ENCODE data around the gene CCDC15.

CCDC15 gene

GRCh38 chr11:125071435-125071834, 117.4 kb downstream of the CCDC15 start:
- no peak for DNase-seq

DNA sequence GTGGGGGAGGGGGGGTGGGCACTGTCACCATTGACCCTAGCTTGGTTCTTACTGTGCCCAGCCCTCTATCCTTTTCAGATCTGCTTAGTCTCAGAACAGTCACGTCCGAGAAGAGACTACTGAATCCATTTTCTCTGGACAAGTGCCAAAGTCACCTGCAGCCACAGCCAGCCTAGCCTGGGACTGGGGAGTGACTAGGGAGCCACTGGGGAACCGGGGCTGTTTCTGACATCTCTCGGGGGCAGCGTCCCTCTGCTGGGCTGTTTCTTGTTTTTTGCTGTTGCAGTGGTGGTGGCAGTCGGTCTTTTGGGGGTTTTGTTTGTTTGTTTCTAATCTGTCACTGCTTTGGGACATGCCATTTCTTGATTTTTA, 117.8 kb downstream of the CCDC15 start:
- no peak for DNase-seq

GRCh38 chr11:125072218-125072960, 118.4 kb downstream of the CCDC15 start:
- DNase-seq, result no peak

- DNase-seq, result no peak
Measured at GRCh38 chr11:125072961-125073590, 119.1 kb downstream of the CCDC15 start.

GRCh38 chr11:125073616-125074483, 119.8 kb downstream of the CCDC15 start:
- DNase-seq, result no peak

DNA sequence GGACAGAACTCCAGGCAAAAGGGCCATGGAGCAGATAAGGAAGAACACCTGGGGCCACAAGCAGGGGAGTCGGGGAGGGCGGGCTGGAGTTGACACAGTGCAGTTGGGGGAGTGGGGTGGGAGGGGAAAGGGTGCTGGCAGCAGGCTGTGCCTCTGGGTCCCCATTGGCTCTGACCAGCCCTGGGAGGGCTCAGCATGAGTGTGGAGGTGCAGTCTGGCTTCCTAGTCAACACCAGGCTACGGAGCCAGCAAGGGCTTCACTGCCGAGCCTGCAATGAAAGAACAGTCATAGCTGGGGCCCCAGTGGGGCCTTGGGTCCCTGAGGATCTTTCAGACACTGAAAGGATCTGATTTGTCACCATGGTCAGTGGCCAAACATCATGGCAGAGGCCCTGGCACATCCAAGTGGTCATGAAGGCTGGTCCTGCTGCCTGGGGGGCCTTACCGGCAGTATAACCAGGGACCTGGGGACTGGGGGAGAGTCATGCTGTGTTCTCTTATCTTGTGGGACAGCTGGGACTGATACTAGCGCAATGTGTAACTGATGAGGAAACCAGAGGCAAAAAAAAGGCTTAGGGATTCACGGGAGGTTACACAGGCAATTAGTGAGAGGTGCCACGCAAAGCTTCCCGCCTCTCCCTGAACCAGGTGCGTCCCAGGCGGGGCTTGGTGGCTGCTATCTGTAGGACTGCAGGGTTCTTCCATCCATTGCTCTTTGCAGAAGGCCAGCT, 120.7 kb downstream of the CCDC15 start:
- no peak for DNase-seq

DNA sequence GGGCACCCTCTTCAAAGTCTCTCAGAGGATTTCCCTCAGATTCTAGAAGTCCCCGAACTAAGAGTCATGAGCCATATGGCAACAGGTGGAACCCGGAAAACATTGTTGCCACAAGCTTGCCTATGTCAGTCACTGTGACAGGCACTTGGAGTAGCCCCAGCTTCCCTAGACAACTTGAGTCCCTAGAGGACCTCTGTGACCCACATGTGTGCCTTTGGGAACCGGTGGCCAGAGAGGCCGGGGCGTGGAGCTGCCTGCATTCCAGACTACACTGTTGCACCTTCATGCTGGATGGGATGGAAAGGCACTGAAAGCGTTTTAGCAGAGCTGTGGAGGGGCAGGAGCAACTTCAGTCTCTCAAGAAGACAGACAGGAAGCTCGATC, 121.2 kb downstream of the CCDC15 start:
- no peak for DNase-seq

DNA sequence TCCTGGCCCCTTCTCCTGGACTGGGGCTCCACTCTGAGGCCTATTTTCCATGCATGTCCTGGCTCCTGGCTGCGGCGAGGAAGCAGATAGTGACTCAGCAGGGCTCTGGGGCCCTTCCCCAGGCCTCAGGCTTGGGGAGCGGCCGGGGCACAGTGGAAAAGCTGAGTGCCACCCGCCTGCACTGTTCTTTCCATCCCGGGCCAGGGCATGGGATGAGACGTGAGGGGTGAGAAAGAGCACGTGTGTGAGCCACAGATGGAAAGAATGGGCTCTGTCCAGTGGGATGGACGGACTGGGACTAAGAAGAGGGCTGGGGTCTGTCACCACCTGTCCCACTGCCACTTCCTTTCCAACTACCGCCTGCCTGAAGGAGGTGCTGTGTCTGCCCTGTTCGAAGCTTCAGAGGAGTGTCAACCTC, 121.9 kb downstream of the CCDC15 start:
- DNase-seq, result no peak

GRCh38 chr11:125076378-125076945, 122.5 kb downstream of the CCDC15 start:
- DNase-seq, result no peak

DNA sequence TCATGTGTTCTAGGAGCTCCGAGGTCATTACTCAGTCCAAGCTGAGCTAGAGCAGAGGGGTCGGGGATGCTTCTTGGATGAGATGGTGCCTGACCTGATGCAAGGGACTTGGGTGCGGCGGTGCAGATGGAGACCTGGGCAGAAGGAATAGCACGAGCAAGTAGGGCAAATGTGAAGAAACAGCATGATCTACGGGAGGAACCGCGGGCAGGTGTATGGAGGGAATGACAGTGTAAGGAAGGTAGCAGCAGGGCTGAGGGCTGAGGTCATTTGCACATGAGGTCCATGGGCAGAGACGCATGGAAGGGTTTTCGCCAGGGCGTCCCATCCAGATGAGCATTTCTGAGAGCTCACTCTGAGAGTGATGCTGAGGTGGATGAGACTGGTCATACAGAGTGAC, 124.0 kb downstream of the CCDC15 start:
- DNase-seq, result no peak

DNA sequence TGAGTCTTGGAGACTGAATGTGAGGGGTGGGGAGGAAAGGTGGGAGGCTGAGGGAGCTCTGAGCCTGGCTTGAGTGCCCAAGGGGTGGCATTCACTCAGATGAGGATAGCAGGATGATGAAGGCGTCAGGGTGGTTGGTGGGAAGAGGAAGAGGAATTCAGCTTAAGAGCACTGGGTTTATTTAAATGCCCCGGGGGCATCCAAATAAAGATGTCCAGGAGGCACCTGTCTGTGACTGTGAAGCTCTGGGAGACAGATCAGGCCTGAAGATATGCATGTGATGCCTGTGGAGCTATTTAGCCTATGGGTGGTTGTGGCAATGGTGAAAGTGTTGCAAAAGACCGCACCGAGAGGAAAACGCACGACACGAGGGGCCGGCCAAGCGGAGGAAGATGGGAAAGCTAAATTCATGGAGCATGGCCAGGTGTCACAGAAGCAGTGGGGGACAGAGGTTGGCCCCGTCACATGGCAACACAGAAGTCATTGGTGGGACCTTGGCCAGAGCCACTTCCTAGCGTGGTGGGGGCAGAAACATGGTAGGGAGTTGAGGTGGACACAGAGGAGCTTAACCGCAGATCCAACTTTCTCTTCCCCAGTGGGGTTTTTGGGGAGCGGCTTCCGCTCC, 124.6 kb downstream of the CCDC15 start:
- DNase-seq, result no peak

- DNase-seq, result no peak
Measured at GRCh38 chr11:125079151-125079877, 125.3 kb downstream of the CCDC15 start.

- DNase-seq, result no peak
Measured at GRCh38 chr11:125079878-125080530, 126.0 kb downstream of the CCDC15 start.

GRCh38 chr11:125080531-125080911, 126.5 kb downstream of the CCDC15 start:
- DNase-seq, result no peak

DNA sequence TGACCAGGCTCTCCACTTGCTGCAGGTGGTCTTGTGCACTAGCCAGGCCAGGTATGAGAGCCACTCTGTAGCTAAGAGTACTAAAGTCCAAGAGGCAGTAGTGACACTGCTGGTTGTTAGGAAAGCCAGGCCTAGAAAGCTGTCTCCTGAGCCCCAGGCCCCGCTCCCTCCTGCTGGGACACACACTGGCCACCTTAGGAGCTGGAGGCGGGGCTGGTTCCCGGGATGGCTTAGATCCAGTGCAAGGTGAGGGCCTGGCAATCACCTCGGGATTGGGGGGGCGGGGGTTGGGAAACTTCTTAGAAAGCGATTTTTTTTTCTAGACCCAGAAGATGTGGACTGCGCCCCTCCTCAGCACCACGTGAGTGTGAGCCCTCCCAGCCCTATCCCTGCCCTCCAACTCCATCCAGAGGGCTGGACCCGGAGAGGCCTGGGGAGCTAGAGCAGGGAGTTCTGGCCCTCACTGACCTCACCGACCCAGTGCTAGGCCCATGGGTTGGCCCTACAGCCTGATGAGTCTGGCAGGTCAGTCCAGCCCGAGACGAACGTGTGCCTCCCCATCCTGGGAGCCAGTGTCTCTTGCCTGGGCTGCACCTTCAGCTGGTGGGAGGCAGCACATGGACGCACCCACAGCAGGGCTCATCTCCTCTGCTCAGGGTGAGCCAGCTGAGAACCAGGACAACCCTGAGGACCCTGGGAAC, 127.2 kb downstream of the CCDC15 start:
- no peak for DNase-seq

DNA sequence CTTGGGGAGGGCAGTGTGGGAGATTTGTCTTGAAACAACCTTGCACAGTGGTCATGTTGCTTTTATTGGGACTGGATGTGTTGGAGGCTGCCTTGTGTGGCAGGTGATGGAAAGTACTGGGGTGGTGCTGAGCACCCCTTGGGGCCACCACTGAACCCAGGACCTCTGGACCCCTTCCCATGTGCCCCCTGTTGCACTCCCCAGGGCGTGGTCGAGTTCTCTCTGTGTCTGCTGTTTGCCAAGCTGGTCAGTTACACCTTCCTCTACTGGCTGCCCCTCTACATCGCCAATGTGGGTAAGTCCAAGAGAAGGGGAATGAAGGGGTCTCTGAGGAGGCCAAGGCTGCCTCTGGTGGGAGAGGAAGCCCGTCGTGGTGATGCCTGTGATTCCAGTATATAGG, 128.0 kb downstream of the CCDC15 start:
- no peak for DNase-seq

GRCh38 chr11:125082611-125083311, 128.8 kb downstream of the CCDC15 start:
- DNase-seq, result no peak

DNA sequence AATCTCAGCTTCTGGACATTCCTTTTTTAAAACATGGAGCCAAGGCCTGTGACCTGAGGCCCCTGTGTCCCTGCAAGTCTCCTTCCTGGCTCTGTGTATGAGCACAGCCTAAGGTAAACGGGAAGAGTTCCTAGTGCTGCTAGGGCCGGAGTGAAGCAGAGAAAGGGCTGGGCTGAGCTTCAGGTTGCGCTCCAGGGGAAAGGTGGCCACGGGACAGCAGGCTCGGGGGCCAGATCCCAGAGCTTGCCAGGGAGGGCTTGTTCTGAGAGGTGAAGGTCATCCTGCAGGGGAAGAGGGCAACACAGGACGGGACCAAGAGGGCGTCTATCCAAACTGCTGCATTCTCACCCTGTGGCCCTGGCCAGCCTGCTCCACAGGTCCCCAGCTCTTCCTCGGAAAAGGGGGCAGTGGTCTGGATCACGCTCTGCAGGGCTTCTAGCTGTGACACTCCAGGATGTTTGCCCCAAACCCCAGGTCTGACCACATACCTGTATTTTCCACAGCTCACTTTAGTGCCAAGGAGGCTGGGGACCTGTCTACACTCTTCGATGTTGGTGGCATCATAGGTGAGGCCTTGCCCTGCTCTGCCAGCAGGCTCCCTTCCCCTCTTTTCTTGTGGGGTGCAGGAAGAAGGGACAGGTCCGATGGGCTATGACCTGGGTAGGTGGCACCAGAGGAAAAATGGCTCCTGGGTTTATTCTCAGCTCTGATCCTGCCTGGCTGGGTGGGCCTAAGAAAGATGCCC, 129.5 kb downstream of the CCDC15 start:
- no peak for DNase-seq

DNA sequence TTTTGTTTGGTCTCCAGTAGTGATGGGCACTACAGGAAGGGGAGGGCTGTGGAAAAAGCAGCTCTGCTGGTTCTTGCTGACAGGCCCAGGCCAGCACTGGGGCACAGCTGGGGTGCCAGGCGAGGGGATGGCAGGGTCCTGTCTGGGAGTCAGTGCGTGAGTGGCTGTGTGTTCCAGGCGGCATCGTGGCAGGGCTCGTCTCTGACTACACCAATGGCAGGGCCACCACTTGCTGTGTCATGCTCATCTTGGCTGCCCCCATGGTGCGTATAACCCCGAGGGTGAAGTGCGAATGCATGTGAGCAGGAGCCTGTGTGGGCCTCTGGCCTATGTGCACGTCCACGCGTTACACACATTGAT, 130.0 kb downstream of the CCDC15 start:
- DNase-seq, result no peak
